HepG2 (cell line): ENCODE measurements around the gene WDR70.

Source experiments
- ASH2L ChIP-seq: fragments of 300-600, 200-600 bp; sonication (generic); IDR thresholded peaks from 2 replicates; pipeline ENCODE4 v1.7.0; 2017; ENCODE audit warnings: low read depth, mild to moderate bottlenecking, moderate library complexity, mixed read lengths, low read length; ENCODE audit not compliant: insufficient read length
- ATF3 ChIP-seq: sonication (generic); formaldehyde crosslinking; IDR thresholded peaks from 2 replicates; pipeline ENCODE4 v1.4.0; 2020; ENCODE audit warnings: missing genetic modification reagents
- BRF2 ChIP-seq: sonication (generic); formaldehyde crosslinking; IDR thresholded peaks from 2 replicates; pipeline ENCODE4 v1.8.1; 2022; ENCODE audit warnings: mild to moderate bottlenecking, missing genetic modification reagents
- CTCF ChIP-seq: sonication (generic); formaldehyde crosslinking; IDR thresholded peaks from 2 replicates; pipeline ENCODE4 v1.5.0; 2020; ENCODE audit warnings: mild to moderate bottlenecking, missing genetic modification reagents, moderate library complexity
- MAFK ChIP-seq, 2 experiments: IDR thresholded peaks in 1 of 2; conservative IDR thresholded peaks in 1 of 2; 2 replicates each; pipeline ENCODE4 v1.6.1; 2011; ENCODE audit warnings: improper control_type of control experiment in 2 of 2, low read length in 2 of 2
- MTA1 ChIP-seq: sonication (generic); formaldehyde crosslinking; IDR thresholded peaks from 2 replicates; pipeline ENCODE4 v1.4.0; 2020; ENCODE audit warnings: missing genetic modification reagents, mild to moderate bottlenecking, borderline replicate concordance
- NFE2 ChIP-seq: sonication (generic); formaldehyde crosslinking; IDR thresholded peaks from 2 replicates; pipeline ENCODE4 v1.4.0; 2020; ENCODE audit warnings: missing genetic modification reagents
- PHB2 ChIP-seq: fragments of 450-650 bp; IDR thresholded peaks from 2 replicates; pipeline ENCODE4 v1.6.1; 2018; ENCODE audit not compliant: partially characterized antibody
- RAD51 ChIP-seq: fragments of 450-650 bp; IDR thresholded peaks from 2 replicates; pipeline ENCODE4 v1.6.1; 2016; ENCODE audit warnings: borderline replicate concordance
- SNAPC5 ChIP-seq: sonication (generic); formaldehyde crosslinking; IDR thresholded peaks from 2 replicates; pipeline ENCODE4 v1.8.1; 2023; ENCODE audit warnings: mild to moderate bottlenecking, missing genetic modification reagents, borderline replicate concordance
- TSC22D2 ChIP-seq: sonication (generic); formaldehyde crosslinking; IDR thresholded peaks from 2 replicates; pipeline ENCODE4 v1.5.1; 2020; ENCODE audit warnings: missing genetic modification reagents, mild to moderate bottlenecking, borderline replicate concordance
- YY1 ChIP-seq: IDR thresholded peaks from 2 replicates; pipeline ENCODE4 v1.6.1; 2011; ENCODE audit warnings: low read length, low read depth, moderate library complexity, mild to moderate bottlenecking; ENCODE audit not compliant: insufficient read depth, insufficient replicate concordance
- ZFP1 ChIP-seq: IDR thresholded peaks from 2 replicates; pipeline ENCODE4 v1.6.1; 2016

- TF ChIP-seq CTCF (CRISPR knock-in tag): no peak
- no peak for TF ChIP-seq ATF3 (CRISPR knock-in tag)
- TF ChIP-seq TSC22D2 (CRISPR knock-in tag): no peak
- no peak for TF ChIP-seq MTA1 (CRISPR knock-in tag)
- no peak for TF ChIP-seq YY1
- no peak for TF ChIP-seq MAFK (conservative IDR thresholded peaks at IDR 0.05 in 1 of 2, IDR thresholded peaks at IDR 0.05 in 1 of 2; ENCODE audit: low read length in 2 of 2)
- TF ChIP-seq RAD51: no peak
- TF ChIP-seq ASH2L: no peak
- TF ChIP-seq ZFP1: no peak
- no peak for TF ChIP-seq NFE2 (CRISPR knock-in tag)
- no peak for TF ChIP-seq SNAPC5 (CRISPR knock-in tag)
- no peak for TF ChIP-seq BRF2
- TF ChIP-seq PHB2: no peak
These were observed 372.1 kb downstream of the WDR70 start for GRCh38 chr5:37751227-37751626.
